Activated naive CD4-positive, alpha-beta T cell treated with anti-CD3 and anti-CD28 coated beads for 36 hours (primary cell): ENCODE data around the gene SCUBE1. TPM values are rescaled to one million over a fixed set of nuclear protein-coding genes. Genes with fewer than 3 reads are reported as not detected.
"Not testable (repeated sequence)": the region's sequence is repeated elsewhere in the genome, so short reads cannot be mapped to it uniquely, and the experiment has no call there.

Source experiments
- CTCF ChIA-PET: fragments of 350-600 bp; sonication (Branson Sonifier 250); formaldehyde crosslinking; loops from one replicate; lab custom pipeline; 2021; ENCODE audit warnings: antibody characterized with exemption; lab: Charles Lee
- DNase-seq: peaks from one replicate; pipeline ENCODE4 v3.0.0-alpha.2; 2020
- H3K27ac Mint-ChIP-seq: one replicate; pipeline ENCODE4 v1.8.0; 2021; ENCODE audit warnings: mild to moderate bottlenecking, mixed read lengths
- H3K27me3 Mint-ChIP-seq: one replicate; pipeline ENCODE4 v1.8.0; 2021; ENCODE audit warnings: low read depth, mixed read lengths
- H3K36me3 Mint-ChIP-seq: one replicate; pipeline ENCODE4 v1.8.0; 2021; ENCODE audit warnings: low read depth, mixed read lengths
- H3K4me1 Mint-ChIP-seq: one replicate; pipeline ENCODE4 v1.8.0; 2021; ENCODE audit warnings: low read depth, mixed read lengths
- H3K4me3 Mint-ChIP-seq: one replicate; pipeline ENCODE4 v1.8.0; 2021; ENCODE audit warnings: mild to moderate bottlenecking, moderate library complexity, mixed read lengths
- H3K9me3 Mint-ChIP-seq: one replicate; pipeline ENCODE4 v1.8.0; 2021; ENCODE audit warnings: mixed read lengths
- intact Hi-C: fragments of 100-400 bp; cut with micrococcal nuclease; formaldehyde crosslinking; loops from one replicate; pipeline ENCODE4 v1.15.1; 2023
- total RNA-seq, 2 experiments: library from RNA; stranded (reverse); gene quantifications; one replicate each; pipeline ENCODE4 v1.2.3, GENCODE V29; 2021

The SCUBE1 gene
- total RNA-seq, 2 experiments from 2014 or later, result not detected

GRCh38 chr22:43295173-43295572 is 48.0 kb downstream of the SCUBE1 start:
- Mint-ChIP-seq H3K4me3 (no peak overlapping the region), H3K9me3 (no peaks in the 10 kb centered on the region)

GRCh38 chr22:43293655-43294392 is 49.3 kb downstream of the SCUBE1 start:
- Mint-ChIP-seq H3K36me3 (no peaks in the 10 kb centered on the region), H3K4me1 (peaks cover 2% of the 10 kb centered on the region), H3K9me3 (no peaks in the 10 kb centered on the region), H3K27me3 (no peaks in the 10 kb centered on the region), H3K4me3 (no peak overlapping the region), H3K27ac (no peak overlapping the region)
- no peak for DNase-seq
- CTCF ChIA-PET, result interaction anchor here (0.8 kb wide), 1 partner anchor 53 kb away, joined by 4 read pairs; no protein-coding TSS in a partner anchor
- intact Hi-C loops, result no loop called here

More at GRCh38 chr22:43295173-43295572, 48.0 kb downstream of the SCUBE1 start:
- Mint-ChIP-seq H3K36me3 (no peaks in the 10 kb centered on the region), H3K27ac (no peak overlapping the region), H3K4me1 (no peaks in the 10 kb centered on the region), H3K27me3 (no peaks in the 10 kb centered on the region)
- intact Hi-C loops, result no loop called here
- CTCF ChIA-PET, result no interaction called here
- DNase-seq, result no peak

- H3K27ac Mint-ChIP-seq, result no peak overlapping the region
- DNase-seq, result no peak
- H3K36me3 Mint-ChIP-seq, result no peaks in the 10 kb centered on the region
- intact Hi-C loops, result no loop called here
- peaks cover 2% of the 10 kb centered on the region for H3K4me1 Mint-ChIP-seq
- H3K4me3 Mint-ChIP-seq, result no peak overlapping the region
- CTCF ChIA-PET, result interaction anchor here (0.8 kb wide), 1 partner anchor 53 kb away, joined by 4 read pairs; no protein-coding TSS in a partner anchor
- no peaks in the 10 kb centered on the region for H3K27me3 Mint-ChIP-seq
- H3K9me3 Mint-ChIP-seq, result no peaks in the 10 kb centered on the region
Measured at GRCh38 chr22:43293259-43293654, 49.9 kb downstream of the SCUBE1 start.

GRCh38 chr22:43292630-43293018 is 50.5 kb downstream of the SCUBE1 start:
- Mint-ChIP-seq H3K27ac (no peak overlapping the region), H3K27me3 (no peaks in the 10 kb centered on the region)
- intact Hi-C loops, result no loop called here

GRCh38 chr22:43291381-43291780 is 51.8 kb downstream of the SCUBE1 start:
- H3K9me3 Mint-ChIP-seq, result no peaks in the 10 kb centered on the region
- intact Hi-C loops, result no loop called here
- H3K4me3 Mint-ChIP-seq, result no peak overlapping the region
- H3K4me1 Mint-ChIP-seq, result peaks cover 2% of the 10 kb centered on the region
- H3K27me3 Mint-ChIP-seq, result no peaks in the 10 kb centered on the region
- H3K27ac Mint-ChIP-seq, result no peak overlapping the region
- CTCF ChIA-PET, result interaction anchor here (1.4 kb wide), 1 partner anchor 55 kb away, joined by 4 read pairs; no protein-coding TSS in a partner anchor
- DNase-seq, result no peak
- H3K36me3 Mint-ChIP-seq, result no peaks in the 10 kb centered on the region

More at GRCh38 chr22:43292630-43293018, 50.5 kb downstream of the SCUBE1 start:
- DNase-seq, result no peak
- Mint-ChIP-seq H3K36me3 (no peaks in the 10 kb centered on the region), H3K4me3 (no peak overlapping the region), H3K9me3 (no peaks in the 10 kb centered on the region), H3K4me1 (peaks cover 2% of the 10 kb centered on the region)
- CTCF ChIA-PET, result interaction anchor here (1.4 kb wide), 1 partner anchor 54 kb away, joined by 4 read pairs; no protein-coding TSS in a partner anchor

GRCh38 chr22:43289976-43290721 is 53.0 kb downstream of the SCUBE1 start:
- CTCF ChIA-PET, result interaction anchor here (1.7 kb wide), 1 partner anchor 16 kb away, joined by 4 read pairs; no protein-coding TSS in a partner anchor
- H3K27ac Mint-ChIP-seq, result no peak overlapping the region
- no peaks in the 10 kb centered on the region for H3K27me3 Mint-ChIP-seq
- H3K36me3 Mint-ChIP-seq, result no peaks in the 10 kb centered on the region
- no peak overlapping the region for H3K4me3 Mint-ChIP-seq
- intact Hi-C loops, result no loop called here
- H3K4me1 Mint-ChIP-seq, result peaks cover 2% of the 10 kb centered on the region
- DNase-seq, result no peak
- H3K9me3 Mint-ChIP-seq, result no peaks in the 10 kb centered on the region

GRCh38 chr22:43289531-43289963 is 53.6 kb downstream of the SCUBE1 start:
- no peak overlapping the region for H3K4me3 Mint-ChIP-seq
- CTCF ChIA-PET, result interaction anchor here (1.7 kb wide), 1 partner anchor 16 kb away, joined by 4 read pairs; no protein-coding TSS in a partner anchor

GRCh38 chr22:43288807-43289420 is 54.3 kb downstream of the SCUBE1 start:
- no peaks in the 10 kb centered on the region for H3K9me3 Mint-ChIP-seq
- DNase-seq, result no peak

More at GRCh38 chr22:43289531-43289963, 53.6 kb downstream of the SCUBE1 start:
- Mint-ChIP-seq H3K27ac (no peak overlapping the region), H3K27me3 (no peaks in the 10 kb centered on the region), H3K9me3 (no peaks in the 10 kb centered on the region), H3K36me3 (no peaks in the 10 kb centered on the region), H3K4me1 (peaks cover 2% of the 10 kb centered on the region)
- intact Hi-C loops, result no loop called here
- DNase-seq, result no peak

GRCh38 chr22:43288378-43288777 is 54.8 kb downstream of the SCUBE1 start:
- H3K27me3 Mint-ChIP-seq, result no peaks in the 10 kb centered on the region
- H3K9me3 Mint-ChIP-seq, result no peaks in the 10 kb centered on the region
- no peak overlapping the region for H3K4me3 Mint-ChIP-seq
- H3K4me1 Mint-ChIP-seq, result peaks cover 2% of the 10 kb centered on the region
- no peak for DNase-seq
- CTCF ChIA-PET, result interaction anchor here (0.5 to 1.7 kb wide), 2 partner anchors 14 to 163 kb away, joined by 3 to 4 read pairs; no protein-coding TSS in a partner anchor
- no peaks in the 10 kb centered on the region for H3K36me3 Mint-ChIP-seq
- intact Hi-C loops, result no loop called here
- no peak overlapping the region for H3K27ac Mint-ChIP-seq

More at GRCh38 chr22:43288807-43289420, 54.3 kb downstream of the SCUBE1 start:
- Mint-ChIP-seq H3K36me3 (no peaks in the 10 kb centered on the region), H3K27me3 (no peaks in the 10 kb centered on the region), H3K4me1 (peaks cover 2% of the 10 kb centered on the region), H3K27ac (no peak overlapping the region), H3K4me3 (no peak overlapping the region)
- intact Hi-C loops, result no loop called here
- CTCF ChIA-PET, result interaction anchor here (0.5 to 1.7 kb wide), 2 partner anchors 15 to 163 kb away, joined by 3 to 4 read pairs; no protein-coding TSS in a partner anchor

- H3K4me3 Mint-ChIP-seq, result no peak overlapping the region
- intact Hi-C loops, result no loop called here
- no peak overlapping the region for H3K27ac Mint-ChIP-seq
- no peak for DNase-seq
- CTCF ChIA-PET, result interaction anchor here (0.9 kb wide), 1 partner anchor 14 kb away, joined by 3 read pairs; no protein-coding TSS in a partner anchor
- H3K27me3 Mint-ChIP-seq, result no peaks in the 10 kb centered on the region
- peaks cover 2% of the 10 kb centered on the region for H3K4me1 Mint-ChIP-seq
- H3K9me3 Mint-ChIP-seq, result no peaks in the 10 kb centered on the region
- H3K36me3 Mint-ChIP-seq, result no peaks in the 10 kb centered on the region
Measured at GRCh38 chr22:43287441-43287840, 55.7 kb downstream of the SCUBE1 start.

GRCh38 chr22:43281394-43281793 is 61.8 kb downstream of the SCUBE1 start:
- CTCF ChIA-PET, result interaction anchor here (0.6 kb wide), 1 partner anchor 181 kb away, joined by 6 read pairs; no protein-coding TSS in a partner anchor
- no peaks in the 10 kb centered on the region for H3K36me3 Mint-ChIP-seq

GRCh38 chr22:43280523-43280886 is 62.7 kb downstream of the SCUBE1 start:
- H3K4me1 Mint-ChIP-seq, H3K9me3 Mint-ChIP-seq, H3K27ac Mint-ChIP-seq, H3K27me3 Mint-ChIP-seq, H3K36me3 Mint-ChIP-seq, DNase-seq, intact Hi-C loops, H3K4me3 Mint-ChIP-seq: not testable (repeated sequence)
- CTCF ChIA-PET, result interaction anchor here (0.6 kb wide), 1 partner anchor 802 kb away, joined by 4 read pairs; no protein-coding TSS in a partner anchor

More at GRCh38 chr22:43281394-43281793, 61.8 kb downstream of the SCUBE1 start:
- DNase-seq, result no peak
- no peaks in the 10 kb centered on the region for H3K4me1 Mint-ChIP-seq
- H3K4me3 Mint-ChIP-seq, result no peak overlapping the region
- H3K9me3 Mint-ChIP-seq, result no peaks in the 10 kb centered on the region
- intact Hi-C loops, result no loop called here
- no peak overlapping the region for H3K27ac Mint-ChIP-seq
- no peaks in the 10 kb centered on the region for H3K27me3 Mint-ChIP-seq
